OCI-LY3 (cell line): ENCODE data around the gene MRGPRX3.
A peak's percentile ranks its signal among the peaks of the same experiment; 100 is the strongest.
"Not testable (repeated sequence)": the region's sequence is repeated elsewhere in the genome, so short reads cannot be mapped to it uniquely, and the experiment has no call there.

Experiments used
- H2AFZ ChIP-seq: fragments of 200-600, 300-600 bp; shearing (Covaris generic); 2 replicates; pipeline ENCODE4 v1.6.0; 2014; ENCODE audit warnings: antibody characterized with exemption, low read depth, low read length
- H3K27ac ChIP-seq: fragments of 200-600, 300-600 bp; sonication (generic); 2 replicates; pipeline ENCODE4 v1.5.1; 2014; ENCODE audit warnings: mild to moderate bottlenecking, low read length, moderate library complexity, mixed read lengths
- H3K27me3 ChIP-seq: fragments of 200-600, 300-600 bp; sonication (generic); 2 replicates; pipeline ENCODE4 v1.6.1; 2014; ENCODE audit warnings: low read depth, low read length, mixed read lengths
- H3K36me3 ChIP-seq: fragments of 200-600, 300-600 bp; sonication (generic); replicated peaks from 2 replicates; pipeline ENCODE3; 2014; ENCODE audit warnings: low read depth, low read length, mixed read lengths
- H3K4me1 ChIP-seq: fragments of 300-600, 200-600 bp; sonication (generic); 2 replicates; pipeline ENCODE4 v1.6.1; 2014; ENCODE audit warnings: low read length, mixed read lengths
- H3K4me2 ChIP-seq: fragments of 200-600, 300-600 bp; sonication (generic); 2 replicates; pipeline ENCODE4 v1.6.1; 2014; ENCODE audit warnings: low read length, mixed read lengths
- H3K4me3 ChIP-seq: fragments of 300-600, 200-600 bp; sonication (generic); 2 replicates; pipeline ENCODE4 v1.5.1; 2014; ENCODE audit warnings: antibody characterized with exemption, mild to moderate bottlenecking, low read length, moderate library complexity
- H3K79me2 ChIP-seq: fragments of 300-600, 200-600 bp; shearing (Covaris generic); 2 replicates; pipeline ENCODE4 v1.6.1; 2014; ENCODE audit warnings: mild to moderate bottlenecking, low read length, mixed read lengths
- H3K9ac ChIP-seq: fragments of 300-600, 200-600 bp; shearing (Covaris generic); 2 replicates; pipeline ENCODE4 v1.6.0; 2014; ENCODE audit warnings: mild to moderate bottlenecking, low read length, moderate library complexity
- H3K9me3 ChIP-seq: fragments of 200-600, 300-600 bp; shearing (Covaris generic); 2 replicates; pipeline ENCODE4 v1.6.1; 2014; ENCODE audit warnings: low read length, mixed read lengths; ENCODE audit not compliant: insufficient read depth
- H4K20me1 ChIP-seq: fragments of 200-600, 300-600 bp; sonication (generic); 2 replicates; pipeline ENCODE4 v1.6.1; 2016; ENCODE audit warnings: low read length, mixed read lengths; ENCODE audit not compliant: insufficient read depth
- EZH2phosphoT487 ChIP-seq: fragments of 200-600 bp; shearing (Covaris generic); IDR thresholded peaks from 2 replicates; pipeline ENCODE4 v1.6.1; 2018; ENCODE audit warnings: antibody characterized with exemption, mixed run types, low read depth
- TF ChIP-seq, protein P1 (sequence below): fragments of 200-600, 300-600 bp; sonication (generic); IDR thresholded peaks from 2 replicates; pipeline ENCODE4 v1.5.1; 2014; ENCODE audit warnings: antibody characterized with exemption, low read length, low read depth

MRGPRX3 gene

DNA sequence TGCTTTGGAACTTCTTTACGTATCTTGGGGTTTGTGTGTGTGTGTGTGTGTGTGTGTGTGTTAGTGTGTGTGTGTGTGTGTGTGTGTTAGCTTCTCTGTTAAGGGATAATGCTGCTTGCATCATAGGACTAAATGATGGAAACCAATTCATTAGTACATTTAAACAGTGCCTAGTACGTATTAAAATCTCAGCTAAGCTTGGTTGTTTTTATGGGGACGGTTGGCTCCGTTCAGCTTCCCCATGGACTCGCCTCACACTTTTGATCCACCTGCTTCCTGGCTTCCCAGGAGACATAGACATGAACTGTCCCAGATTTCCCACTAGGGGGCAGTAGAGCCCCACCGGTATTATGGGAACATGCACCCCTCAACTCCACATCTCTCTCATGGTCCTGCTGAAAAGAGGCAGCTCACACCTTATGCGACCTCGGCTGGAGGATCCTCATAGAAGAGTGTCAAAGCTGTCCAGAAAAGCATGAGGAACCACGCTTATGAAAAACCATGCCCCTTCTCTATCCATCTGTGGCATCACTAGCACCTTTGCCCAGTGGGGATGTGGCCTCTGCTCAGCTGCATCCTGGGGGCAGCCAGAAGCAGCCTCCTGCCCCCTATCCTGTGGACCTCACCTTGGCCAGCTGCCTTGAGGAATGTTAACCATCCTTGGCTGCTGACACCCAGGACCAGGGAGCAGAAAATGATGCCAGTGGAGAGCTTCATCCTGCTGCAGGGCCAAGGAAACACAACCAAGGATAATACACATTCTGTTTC, 16.8 kb upstream of the MRGPRX3 start:
- no peaks in the 10 kb centered on the region for H3K79me2 ChIP-seq
- H2AFZ ChIP-seq: no peak overlapping the region
- peak overlapping the region; percentile 10; the same call in 1 of the 2 replicates for H3K4me2 ChIP-seq
- no peaks in the 10 kb centered on the region for H3K9me3 ChIP-seq
- H3K4me3 ChIP-seq: no peak overlapping the region
- peaks cover 27% of the 10 kb centered on the region for H3K27me3 ChIP-seq
- no peaks in the 10 kb centered on the region; the same call in 1 of the 2 replicates for H3K4me1 ChIP-seq
- H3K27ac ChIP-seq: no peak overlapping the region
- TF ChIP-seq, protein P1, sequence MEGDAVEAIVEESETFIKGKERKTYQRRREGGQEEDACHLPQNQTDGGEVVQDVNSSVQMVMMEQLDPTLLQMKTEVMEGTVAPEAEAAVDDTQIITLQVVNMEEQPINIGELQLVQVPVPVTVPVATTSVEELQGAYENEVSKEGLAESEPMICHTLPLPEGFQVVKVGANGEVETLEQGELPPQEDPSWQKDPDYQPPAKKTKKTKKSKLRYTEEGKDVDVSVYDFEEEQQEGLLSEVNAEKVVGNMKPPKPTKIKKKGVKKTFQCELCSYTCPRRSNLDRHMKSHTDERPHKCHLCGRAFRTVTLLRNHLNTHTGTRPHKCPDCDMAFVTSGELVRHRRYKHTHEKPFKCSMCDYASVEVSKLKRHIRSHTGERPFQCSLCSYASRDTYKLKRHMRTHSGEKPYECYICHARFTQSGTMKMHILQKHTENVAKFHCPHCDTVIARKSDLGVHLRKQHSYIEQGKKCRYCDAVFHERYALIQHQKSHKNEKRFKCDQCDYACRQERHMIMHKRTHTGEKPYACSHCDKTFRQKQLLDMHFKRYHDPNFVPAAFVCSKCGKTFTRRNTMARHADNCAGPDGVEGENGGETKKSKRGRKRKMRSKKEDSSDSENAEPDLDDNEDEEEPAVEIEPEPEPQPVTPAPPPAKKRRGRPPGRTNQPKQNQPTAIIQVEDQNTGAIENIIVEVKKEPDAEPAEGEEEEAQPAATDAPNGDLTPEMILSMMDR: peak; percentile 93
- TF ChIP-seq EZH2phosphoT487: no peak
- no peak overlapping the region for H3K9ac ChIP-seq
- no peaks in the 10 kb centered on the region for H3K36me3 ChIP-seq
- H4K20me1 ChIP-seq: no peaks in the 10 kb centered on the region

DNA sequence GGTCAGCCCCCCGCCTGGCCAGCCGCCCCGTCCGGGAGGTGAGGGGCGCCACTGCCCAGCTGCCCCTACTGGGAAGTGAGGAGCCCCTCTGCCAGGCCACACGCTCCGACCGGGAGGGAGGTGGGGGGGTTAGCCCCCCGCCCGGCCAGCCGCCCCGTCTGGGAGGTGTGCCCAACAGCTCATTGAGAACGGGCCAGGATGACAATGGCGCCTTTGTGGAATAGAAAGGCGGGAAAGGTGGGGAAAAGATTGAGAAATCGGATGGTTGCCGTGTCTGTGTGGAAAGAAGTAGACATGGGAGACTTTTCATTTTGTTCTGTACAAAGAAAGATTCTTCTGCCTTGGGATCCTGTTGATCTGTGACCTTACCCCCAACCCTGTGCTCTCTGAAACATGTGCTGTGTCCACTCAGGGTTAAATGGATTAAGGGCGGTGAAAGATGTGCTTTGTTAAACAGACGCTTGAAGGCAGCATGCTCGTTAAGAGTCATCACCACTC, 11.0 kb upstream of the MRGPRX3 start:
- not testable (repeated sequence) for H3K9ac ChIP-seq, H3K9me3 ChIP-seq, H4K20me1 ChIP-seq, H3K4me3 ChIP-seq, H3K27ac ChIP-seq, H3K36me3 ChIP-seq, H3K27me3 ChIP-seq, H3K4me1 ChIP-seq, H2AFZ ChIP-seq, H3K79me2 ChIP-seq, H3K4me2 ChIP-seq

DNA sequence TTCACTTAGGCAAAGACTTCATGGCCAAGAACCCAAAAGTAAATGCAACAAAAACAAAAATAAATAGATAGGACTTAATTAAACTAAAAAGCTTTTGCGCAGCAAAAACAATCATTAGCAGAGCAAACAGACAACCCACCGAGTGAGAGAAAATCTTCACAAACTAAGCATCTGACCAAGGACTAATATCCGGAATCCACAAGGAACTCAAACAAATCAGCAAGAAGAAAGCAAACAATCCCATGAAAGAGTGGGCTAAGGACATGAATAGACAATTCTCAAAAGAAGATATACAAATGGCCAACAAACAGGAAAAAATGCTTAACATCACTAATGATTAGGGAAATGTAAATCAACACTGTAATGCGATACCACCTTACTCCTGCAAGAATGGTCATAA, 1.3 kb upstream of the MRGPRX3 start:
- not testable (repeated sequence) for H3K27ac ChIP-seq, H3K4me3 ChIP-seq, H3K4me2 ChIP-seq, H2AFZ ChIP-seq, H3K4me1 ChIP-seq, H3K79me2 ChIP-seq, H3K9me3 ChIP-seq, H4K20me1 ChIP-seq, H3K36me3 ChIP-seq, H3K9ac ChIP-seq
- H3K27me3 ChIP-seq: peaks cover 32% of the 10 kb centered on the region

DNA sequence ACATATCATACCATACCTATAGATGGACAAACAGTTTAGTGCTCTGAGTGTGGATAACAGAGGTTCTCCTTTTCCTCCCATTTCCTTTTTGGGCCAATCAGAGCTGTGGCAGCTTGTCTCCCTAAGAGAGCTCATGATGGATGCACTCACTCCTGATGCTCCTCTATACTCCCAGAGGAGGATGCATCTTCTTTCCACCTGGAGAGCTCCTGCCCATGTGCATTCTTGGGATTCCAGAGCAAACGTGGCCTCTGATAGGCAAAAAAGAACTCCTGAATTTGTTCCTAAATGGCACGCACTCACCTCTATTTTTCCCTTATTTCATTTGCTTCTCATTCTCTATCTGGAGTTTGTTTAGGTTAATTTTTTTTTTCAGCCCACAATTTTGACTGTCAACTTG, 2.9 kb downstream of the MRGPRX3 start:
- Histone ChIP-seq H2AFZ (no peak overlapping the region), H3K4me2 (no peak overlapping the region), H3K4me1 (no peaks in the 10 kb centered on the region), H3K27me3 (peaks cover 38% of the 10 kb centered on the region), H3K9me3 (no peaks in the 10 kb centered on the region), H3K4me3 (no peak overlapping the region), H3K27ac (no peak overlapping the region), H4K20me1 (no peaks in the 10 kb centered on the region), H3K9ac (no peak overlapping the region), H3K36me3 (no peaks in the 10 kb centered on the region), H3K79me2 (no peaks in the 10 kb centered on the region)
- TF ChIP-seq EZH2phosphoT487: no peak
- TF ChIP-seq, protein P1: no peak

DNA sequence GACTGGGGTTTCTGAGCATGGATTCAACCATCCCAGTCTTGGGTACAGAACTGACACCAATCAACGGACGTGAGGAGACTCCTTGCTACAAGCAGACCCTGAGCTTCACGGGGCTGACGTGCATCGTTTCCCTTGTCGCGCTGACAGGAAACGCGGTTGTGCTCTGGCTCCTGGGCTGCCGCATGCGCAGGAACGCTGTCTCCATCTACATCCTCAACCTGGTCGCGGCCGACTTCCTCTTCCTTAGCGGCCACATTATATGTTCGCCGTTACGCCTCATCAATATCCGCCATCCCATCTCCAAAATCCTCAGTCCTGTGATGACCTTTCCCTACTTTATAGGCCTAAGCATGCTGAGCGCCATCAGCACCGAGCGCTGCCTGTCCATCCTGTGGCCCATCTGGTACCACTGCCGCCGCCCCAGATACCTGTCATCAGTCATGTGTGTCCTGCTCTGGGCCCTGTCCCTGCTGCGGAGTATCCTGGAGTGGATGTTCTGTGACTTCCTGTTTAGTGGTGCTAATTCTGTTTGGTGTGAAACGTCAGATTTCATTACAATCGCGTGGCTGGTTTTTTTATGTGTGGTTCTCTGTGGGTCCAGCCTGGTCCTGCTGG, 4.9 kb downstream of the MRGPRX3 start:
- no peak overlapping the region for H3K9ac ChIP-seq
- no peaks in the 10 kb centered on the region for H3K36me3 ChIP-seq
- H3K4me2 ChIP-seq: no peak overlapping the region
- TF ChIP-seq EZH2phosphoT487: no peak
- TF ChIP-seq, protein P1: no peak
- H3K27ac ChIP-seq: no peak overlapping the region
- H3K4me1 ChIP-seq: no peaks in the 10 kb centered on the region
- H3K4me3 ChIP-seq: no peak overlapping the region
- no peaks in the 10 kb centered on the region for H3K9me3 ChIP-seq
- H3K27me3 ChIP-seq: peaks cover 38% of the 10 kb centered on the region
- no peaks in the 10 kb centered on the region for H4K20me1 ChIP-seq
- H2AFZ ChIP-seq: no peak overlapping the region
- no peaks in the 10 kb centered on the region for H3K79me2 ChIP-seq
